ENCODE data around the gene ARHGAP22. TPM values are rescaled to one million over a fixed set of nuclear protein-coding genes. Genes with fewer than 3 reads are reported as not detected.

ARHGAP22 gene
- total and polyA plus RNA-seq, 2 of the 4 experiments (the other 2 are of a cell fraction): 28.3 to 30.2 TPM

GRCh38 chr10:48475943-48476278 lies 129.0 kb downstream of the ARHGAP22 start:
- in situ Hi-C loops (cut with MboI; ENCODE audit: low sequenced_read_pairs): no loop called here
- H3K27ac ChIP-seq (ENCODE audit: insufficient read depth, low read length): no peak overlapping the region
- WGBS, 2 experiments (ENCODE audit: extremely low coverage in 2 of 2, insufficient read length in 1 of 2): no CpG with 5 or more reads among the region's 4 CpGs
- no peak overlapping the region for H2AK9ac ChIP-seq (replicated peaks; ENCODE audit: low read depth, low read length, poor library complexity)
- peaks cover 5% of the 10 kb centered on the region for H3K4me1 ChIP-seq (ENCODE audit: control insufficient read depth, insufficient read depth, low read length)
- dilution Hi-C loops (cut with HindIII; ENCODE audit: low sequenced_read_pairs, unreplicated experiment): no loop called here
- no peak overlapping the region for H2BK120ac ChIP-seq (ENCODE audit: low read depth, low read length)
- no peak overlapping the region for H3K18ac ChIP-seq (ENCODE audit: low read depth, low read length)
- H3K79me1 ChIP-seq (ENCODE audit: low read depth in 1 of 2, low read length in 2 of 2): peaks cover 24 to 82% of the 10 kb centered on the region in 2 experiments; a peak in 3 of 4 replicates
- H3K56ac ChIP-seq (ENCODE audit: extremely low read depth, insufficient read depth, low read length): no peak overlapping the region
- ATAC-seq (ENCODE audit: low read depth) (no peak), DNase-seq (no peak)
- H3K9ac ChIP-seq (ENCODE audit: low read depth, low read length): no peak overlapping the region
- intact Hi-C loops (cut with micrococcal nuclease): no loop called here
- no peak overlapping the region for H3K4me3 ChIP-seq (ENCODE audit: insufficient read depth, low read depth, low read length)
- H3K4ac ChIP-seq (ENCODE audit: low read depth, low read length): no peak overlapping the region
- peaks cover 5% of the 10 kb centered on the region for H3K36me3 ChIP-seq (ENCODE audit: control insufficient read depth, insufficient read depth, low read length)
- no peak overlapping the region for H3K14ac ChIP-seq (replicated peaks; ENCODE audit: low read depth, low read length)
- POLR2A ChIA-PET (ENCODE audit: unreplicated experiment): no interaction called here
- H3K27me3 ChIP-seq (ENCODE audit: control insufficient read depth, insufficient read depth, low read length): no peaks in the 10 kb centered on the region
- peaks cover 15% of the 10 kb centered on the region; the same call in 1 of the 2 replicates for H4K20me1 ChIP-seq (ENCODE audit: insufficient read depth, low read length)
- H3K23ac ChIP-seq (ENCODE audit: low read depth, low read length): no peak overlapping the region
- H2AK5ac ChIP-seq (ENCODE audit: low read depth, low read length): no peak overlapping the region
- no peak overlapping the region for H2BK20ac ChIP-seq (ENCODE audit: low read depth, low read length)
- H2BK5ac ChIP-seq (ENCODE audit: low read depth, low read length, poor library complexity, severe bottlenecking): peak overlapping the region; percentile 38
- H4K91ac ChIP-seq (ENCODE audit: insufficient read depth, low read depth, low read length): no peak overlapping the region
- no peak overlapping the region for H4K8ac ChIP-seq (ENCODE audit: low read depth in 2 of 2, low read length in 2 of 2)
- H2BK15ac ChIP-seq (ENCODE audit: low read depth, low read length): no peak overlapping the region
- no peak overlapping the region for H3K4me2 ChIP-seq (ENCODE audit: low read depth, low read length)
- CTCF ChIA-PET: no interaction called here
- peaks cover 17% of the 10 kb centered on the region; the same call in 1 of the 2 replicates for H3K9me1 ChIP-seq (ENCODE audit: insufficient read depth, low read length)
- TF ChIP-seq POLR2A (IDR thresholded peaks at IDR 0.05; ENCODE audit: low read depth, low read length): no peak
- no peak for TF ChIP-seq CEBPB (IDR thresholded peaks at IDR 0.05; ENCODE audit: low read depth, low read length)
- no peak for TF ChIP-seq RFX5 (IDR thresholded peaks at IDR 0.05; ENCODE audit: low read depth, low read length)
- no peak for TF ChIP-seq SMC3 (IDR thresholded peaks at IDR 0.05; ENCODE audit: low read depth, low read length)
- no peak for TF ChIP-seq RAD21 (IDR thresholded peaks at IDR 0.05; ENCODE audit: low read length)
- TF ChIP-seq, protein P1, sequence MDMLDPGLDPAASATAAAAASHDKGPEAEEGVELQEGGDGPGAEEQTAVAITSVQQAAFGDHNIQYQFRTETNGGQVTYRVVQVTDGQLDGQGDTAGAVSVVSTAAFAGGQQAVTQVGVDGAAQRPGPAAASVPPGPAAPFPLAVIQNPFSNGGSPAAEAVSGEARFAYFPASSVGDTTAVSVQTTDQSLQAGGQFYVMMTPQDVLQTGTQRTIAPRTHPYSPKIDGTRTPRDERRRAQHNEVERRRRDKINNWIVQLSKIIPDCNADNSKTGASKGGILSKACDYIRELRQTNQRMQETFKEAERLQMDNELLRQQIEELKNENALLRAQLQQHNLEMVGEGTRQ (IDR thresholded peaks at IDR 0.05; ENCODE audit: low read depth, low read length): no peak
- no peak for TF ChIP-seq FOS (IDR thresholded peaks at IDR 0.05; ENCODE audit: low read depth, low read length)
- no peak overlapping the region for H2AFZ ChIP-seq (replicated peaks; ENCODE audit: low read length, poor library complexity)
- no peaks in the 10 kb centered on the region for H3K9me3 ChIP-seq (ENCODE audit: control insufficient read depth, insufficient read depth, low read length)
- BruUV-seq (replicated peaks): no TSS peak
- H4K5ac ChIP-seq (ENCODE audit: low read depth, low read length): no peak overlapping the region

All from IMR-90 (cell line).